ENCODE results near the gene TRDMT1. TPM values are rescaled to one million over a fixed set of nuclear protein-coding genes. Genes with fewer than 3 reads are reported as not detected.
A peak's percentile ranks its signal among the peaks of the same experiment; 100 is the strongest.

TRDMT1 gene
- total RNA-seq, 1 donor from 2014 or later, result 5.7 TPM

DNA sequence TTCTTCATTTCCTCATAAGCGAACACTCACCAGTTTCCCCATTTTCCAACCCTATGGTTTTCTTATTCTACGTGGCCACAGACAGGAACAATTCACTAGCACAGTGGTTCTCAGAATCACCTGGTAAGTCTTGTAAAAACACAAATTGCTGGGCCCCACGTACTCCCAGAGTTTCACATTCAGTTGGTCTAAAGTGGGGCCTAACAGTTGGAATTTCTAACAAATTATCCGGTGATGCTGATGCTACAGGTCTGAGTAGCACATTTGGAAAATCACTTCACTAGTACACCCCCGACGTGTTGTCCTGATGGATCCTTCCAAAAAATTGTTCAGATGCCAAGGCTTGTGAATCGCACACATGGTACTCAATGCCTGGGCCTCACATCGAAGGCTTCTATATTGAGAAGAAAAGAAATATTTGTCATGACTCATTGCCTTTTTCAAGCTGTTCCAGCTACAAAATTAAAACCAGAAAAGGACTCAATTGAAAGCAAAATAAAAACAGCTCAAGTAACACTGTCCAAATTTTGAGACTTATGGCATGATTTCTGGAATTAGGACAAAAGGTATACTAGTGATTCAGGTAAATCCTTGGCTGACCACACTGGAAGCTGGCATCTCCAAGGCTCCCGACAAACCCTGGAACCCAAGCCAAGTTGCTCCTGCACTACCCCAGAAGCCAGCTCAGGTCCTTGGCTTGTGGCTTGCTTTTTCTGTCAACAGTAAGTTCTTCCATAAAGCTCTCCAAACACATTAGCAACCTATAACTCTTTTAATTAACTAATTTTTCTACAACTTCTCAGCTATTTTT lies 13.7 kb upstream of the TRDMT1 start:
- Histone ChIP-seq H3K4me3 (peak overlapping the region; percentile 20 to 21), H3K27me3 (no peaks in the 10 kb centered on the region), H3K4me1 (peaks cover 6 to 50% of the 10 kb centered on the region in 2 donors), H3K36me3 (no peaks in the 10 kb centered on the region), H3K27ac (peak overlapping the region; percentile 89 to 93), H3K9me3 (no peaks in the 10 kb centered on the region)
- DNase-seq (ENCODE audit: low spot score in 2 of 2), result peak in 1 of 2 donors; percentile 86
- intact Hi-C loops (cut with DNase I), result loop anchor here (2.0 to 5.0 kb wide), 3 partner anchors 14 to 63 kb away; partner anchors contain the start of genes TRDMT1 and VIM
- TF ChIP-seq, protein P1, sequence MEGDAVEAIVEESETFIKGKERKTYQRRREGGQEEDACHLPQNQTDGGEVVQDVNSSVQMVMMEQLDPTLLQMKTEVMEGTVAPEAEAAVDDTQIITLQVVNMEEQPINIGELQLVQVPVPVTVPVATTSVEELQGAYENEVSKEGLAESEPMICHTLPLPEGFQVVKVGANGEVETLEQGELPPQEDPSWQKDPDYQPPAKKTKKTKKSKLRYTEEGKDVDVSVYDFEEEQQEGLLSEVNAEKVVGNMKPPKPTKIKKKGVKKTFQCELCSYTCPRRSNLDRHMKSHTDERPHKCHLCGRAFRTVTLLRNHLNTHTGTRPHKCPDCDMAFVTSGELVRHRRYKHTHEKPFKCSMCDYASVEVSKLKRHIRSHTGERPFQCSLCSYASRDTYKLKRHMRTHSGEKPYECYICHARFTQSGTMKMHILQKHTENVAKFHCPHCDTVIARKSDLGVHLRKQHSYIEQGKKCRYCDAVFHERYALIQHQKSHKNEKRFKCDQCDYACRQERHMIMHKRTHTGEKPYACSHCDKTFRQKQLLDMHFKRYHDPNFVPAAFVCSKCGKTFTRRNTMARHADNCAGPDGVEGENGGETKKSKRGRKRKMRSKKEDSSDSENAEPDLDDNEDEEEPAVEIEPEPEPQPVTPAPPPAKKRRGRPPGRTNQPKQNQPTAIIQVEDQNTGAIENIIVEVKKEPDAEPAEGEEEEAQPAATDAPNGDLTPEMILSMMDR (IDR thresholded peaks at IDR 0.05), result no peak

DNA sequence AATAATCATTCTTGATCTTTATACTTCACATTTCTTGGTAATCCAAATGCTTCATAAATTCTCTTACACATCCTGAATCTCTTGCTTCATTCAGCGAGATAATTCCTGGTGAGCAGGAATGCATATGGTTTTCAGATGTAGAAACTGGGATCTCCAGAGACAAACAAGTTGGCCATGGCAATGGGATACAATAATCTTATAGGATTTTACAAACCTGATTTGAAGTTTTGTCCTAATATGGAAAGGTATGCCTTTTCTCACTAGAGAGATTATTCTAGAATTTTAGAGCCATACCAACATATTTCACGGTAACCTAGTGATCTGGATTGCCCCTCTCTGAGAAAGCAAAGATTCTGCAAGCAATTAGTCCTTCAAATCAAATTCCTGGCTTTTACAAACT lies 13.1 kb upstream of the TRDMT1 start:
- Histone ChIP-seq H3K27ac (peak overlapping the region; percentile 89 to 93), H3K36me3 (no peaks in the 10 kb centered on the region), H3K27me3 (no peaks in the 10 kb centered on the region), H3K4me1 (peaks cover 6 to 47% of the 10 kb centered on the region in 2 donors), H3K9me3 (no peaks in the 10 kb centered on the region), H3K4me3 (peak overlapping the region in 1 of 2 donors; percentile 21)
- DNase-seq (ENCODE audit: low spot score in 2 of 2), result no peak
- TF ChIP-seq, protein P1 (IDR thresholded peaks at IDR 0.05), result no peak
- intact Hi-C loops (cut with DNase I), result loop anchor here (2.0 kb wide), 2 partner anchors 14 kb away; partner anchors contain the start of genes TRDMT1 and VIM

DNA sequence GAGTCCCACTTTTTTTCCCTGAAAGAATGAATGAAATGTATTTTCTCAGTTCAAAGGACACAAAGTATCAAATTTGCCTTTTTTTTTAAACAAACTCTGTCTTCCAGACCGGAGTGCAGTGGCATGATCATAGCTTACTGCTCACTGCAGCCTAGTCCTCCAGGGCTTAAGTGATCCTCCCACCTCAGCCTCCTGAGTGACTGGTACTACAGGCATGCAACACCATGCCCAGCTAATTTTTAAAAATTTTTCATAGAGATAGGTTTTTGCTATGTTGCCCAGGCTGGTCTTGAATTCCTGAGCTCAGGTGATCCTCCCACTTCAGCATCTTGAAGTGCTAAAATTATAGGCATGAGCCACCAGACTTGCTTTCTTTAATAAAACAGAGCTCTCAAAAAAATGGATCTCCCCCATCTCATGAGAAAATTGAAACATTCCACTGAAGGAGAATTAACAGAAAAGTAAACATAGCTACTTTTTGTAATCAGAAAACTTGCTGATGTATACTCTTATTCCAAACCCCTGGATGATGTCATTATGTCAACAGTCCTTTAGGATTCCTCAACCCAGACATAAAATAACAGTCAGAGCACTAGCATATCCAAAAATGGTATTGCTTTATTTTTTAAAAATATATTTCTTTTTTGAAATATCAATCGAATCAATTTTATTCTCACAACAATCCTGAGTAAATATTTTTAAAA lies 12.3 kb upstream of the TRDMT1 start:
- Histone ChIP-seq H3K27ac (peak overlapping the region; percentile 89 to 93), H3K9me3 (no peaks in the 10 kb centered on the region), H3K4me1 (peaks cover 6 to 52% of the 10 kb centered on the region in 2 donors), H3K4me3 (no peak overlapping the region), H3K36me3 (no peaks in the 10 kb centered on the region), H3K27me3 (no peaks in the 10 kb centered on the region)
- intact Hi-C loops (cut with DNase I), result loop anchor here (2.0 kb wide), 2 partner anchors 13 to 15 kb away; partner anchors contain the start of genes TRDMT1 and VIM
- no peak for DNase-seq (ENCODE audit: low spot score in 2 of 2)
- TF ChIP-seq, protein P1 (IDR thresholded peaks at IDR 0.05), result no peak

DNA sequence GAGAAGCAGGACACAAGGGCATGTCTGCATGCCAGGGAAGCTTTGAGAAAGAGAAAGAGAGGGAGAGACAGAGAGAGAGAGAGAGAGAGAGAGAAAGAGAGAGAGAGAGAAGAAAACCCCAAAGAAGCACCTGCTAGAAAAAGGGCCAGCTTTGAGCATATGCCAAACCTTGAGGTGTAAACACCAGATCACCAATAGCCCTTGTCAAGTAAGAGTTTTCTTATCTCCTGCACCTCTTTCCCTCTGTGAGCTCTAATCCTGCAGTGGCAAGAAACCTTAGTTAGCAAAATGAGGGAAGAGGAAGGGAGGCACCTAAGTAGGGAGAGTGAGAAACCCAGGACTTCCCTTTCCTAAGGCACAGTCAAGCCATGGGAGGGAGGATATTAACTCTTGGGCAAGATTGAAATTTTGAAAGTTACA lies 11.3 kb upstream of the TRDMT1 start:
- intact Hi-C loops (cut with DNase I), result no loop called here
- peaks cover 10 to 56% of the 10 kb centered on the region in 2 donors for H3K4me1 ChIP-seq
- H3K27me3 ChIP-seq, result no peaks in the 10 kb centered on the region
- no peaks in the 10 kb centered on the region for H3K36me3 ChIP-seq
- TF ChIP-seq, protein P1 (IDR thresholded peaks at IDR 0.05), result no peak
- no peaks in the 10 kb centered on the region for H3K9me3 ChIP-seq
- H3K27ac ChIP-seq, result peak overlapping the region; percentile 89 to 93
- no peak overlapping the region for H3K4me3 ChIP-seq
- DNase-seq (ENCODE audit: low spot score in 2 of 2), result no peak

DNA sequence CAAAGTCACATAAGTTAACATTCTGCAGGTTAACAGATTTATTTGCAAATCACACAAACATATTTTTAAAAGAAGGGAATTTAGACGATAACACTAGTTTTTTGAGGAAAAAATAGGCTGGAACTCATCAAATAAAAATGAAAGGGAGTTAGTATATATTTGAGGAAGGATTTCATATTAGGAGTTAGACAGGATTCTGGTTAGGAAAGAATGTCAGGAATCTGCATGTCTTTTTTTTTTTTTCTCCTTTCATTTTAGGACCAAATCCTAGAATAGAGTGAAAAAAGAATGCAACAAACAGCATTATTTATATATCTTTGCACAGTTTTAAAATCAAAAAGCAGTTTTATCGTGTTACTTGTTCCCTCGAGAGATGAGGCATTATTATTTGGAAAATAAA lies 8.9 kb upstream of the TRDMT1 start:
- intact Hi-C loops (cut with DNase I), result no loop called here
- Histone ChIP-seq H3K27ac (peak overlapping the region; percentile 68 to 74), H3K36me3 (no peaks in the 10 kb centered on the region), H3K4me1 (peaks cover 4 to 41% of the 10 kb centered on the region in 2 donors), H3K9me3 (no peaks in the 10 kb centered on the region), H3K27me3 (no peaks in the 10 kb centered on the region), H3K4me3 (peak overlapping the region in 1 of 2 donors; percentile 34)
- TF ChIP-seq, protein P1 (IDR thresholded peaks at IDR 0.05), result no peak
- DNase-seq (ENCODE audit: low spot score in 2 of 2), result no peak

Measured in ascending aorta (tissue), 2 donors.